AG09309 (cell line): Measurements from ENCODE around the gene DMXL1.

ENCODE experiments used
- DNase-seq: peaks from one replicate; pipeline ENCODE4 v3.0.0-alpha.2; 2010; ENCODE audit warnings: low read depth
- H3K4me3 ChIP-seq: 2 replicates; pipeline ENCODE4 v1.5.1; 2011; ENCODE audit warnings: mild to moderate bottlenecking, low read depth, low read length, moderate library complexity; ENCODE audit not compliant: control insufficient read depth
- CTCF ChIP-seq: IDR thresholded peaks from 2 replicates; pipeline ENCODE4 v1.5.1; 2011; ENCODE audit warnings: mild to moderate bottlenecking, low read depth, low read length, inconsistent platforms; ENCODE audit not compliant: insufficient read depth, control insufficient read depth; ENCODE audit errors: missing control alignments

DMXL1 gene

GRCh38 chr5:119291056-119291455, 220.2 kb downstream of the DMXL1 start:
- TF ChIP-seq CTCF, result no peak
- DNase-seq, result no peak
- no peak overlapping the region for H3K4me3 ChIP-seq

GRCh38 chr5:119291877-119292276, 221.0 kb downstream of the DMXL1 start:
- no peak overlapping the region for H3K4me3 ChIP-seq
- DNase-seq, result no peak
- no peak for TF ChIP-seq CTCF

GRCh38 chr5:119292701-119293515, 222.0 kb downstream of the DMXL1 start:
- TF ChIP-seq CTCF, result no peak
- no peak overlapping the region for H3K4me3 ChIP-seq
- no peak for DNase-seq

GRCh38 chr5:119293516-119293829, 222.6 kb downstream of the DMXL1 start:
- no peak for DNase-seq
- no peak for TF ChIP-seq CTCF
- H3K4me3 ChIP-seq, result no peak overlapping the region
